ENCODE data around the gene ALDH3A1.

- TF ChIP-seq POLR2A (IDR thresholded peaks at IDR 0.05) = no peak
- TF ChIP-seq, protein P1, sequence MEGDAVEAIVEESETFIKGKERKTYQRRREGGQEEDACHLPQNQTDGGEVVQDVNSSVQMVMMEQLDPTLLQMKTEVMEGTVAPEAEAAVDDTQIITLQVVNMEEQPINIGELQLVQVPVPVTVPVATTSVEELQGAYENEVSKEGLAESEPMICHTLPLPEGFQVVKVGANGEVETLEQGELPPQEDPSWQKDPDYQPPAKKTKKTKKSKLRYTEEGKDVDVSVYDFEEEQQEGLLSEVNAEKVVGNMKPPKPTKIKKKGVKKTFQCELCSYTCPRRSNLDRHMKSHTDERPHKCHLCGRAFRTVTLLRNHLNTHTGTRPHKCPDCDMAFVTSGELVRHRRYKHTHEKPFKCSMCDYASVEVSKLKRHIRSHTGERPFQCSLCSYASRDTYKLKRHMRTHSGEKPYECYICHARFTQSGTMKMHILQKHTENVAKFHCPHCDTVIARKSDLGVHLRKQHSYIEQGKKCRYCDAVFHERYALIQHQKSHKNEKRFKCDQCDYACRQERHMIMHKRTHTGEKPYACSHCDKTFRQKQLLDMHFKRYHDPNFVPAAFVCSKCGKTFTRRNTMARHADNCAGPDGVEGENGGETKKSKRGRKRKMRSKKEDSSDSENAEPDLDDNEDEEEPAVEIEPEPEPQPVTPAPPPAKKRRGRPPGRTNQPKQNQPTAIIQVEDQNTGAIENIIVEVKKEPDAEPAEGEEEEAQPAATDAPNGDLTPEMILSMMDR (IDR thresholded peaks at IDR 0.05) = no peak
Measured at GRCh38 chr17:19718041-19718612, 30.0 kb downstream of the ALDH3A1 start.
